NCI-H2081 treated with DMSO at 0.1 percent for 48 hours (cell line): Measurements from ENCODE around the gene PADI4.
"Not testable (repeated sequence)": the region's sequence is repeated elsewhere in the genome, so short reads cannot be mapped to it uniquely, and the experiment has no call there.

ENCODE experiments used
- DNase-seq: peaks from one replicate; lab custom pipeline; 2025; lab: John Stamatoyannopoulos, UW

Gene PADI4

DNA sequence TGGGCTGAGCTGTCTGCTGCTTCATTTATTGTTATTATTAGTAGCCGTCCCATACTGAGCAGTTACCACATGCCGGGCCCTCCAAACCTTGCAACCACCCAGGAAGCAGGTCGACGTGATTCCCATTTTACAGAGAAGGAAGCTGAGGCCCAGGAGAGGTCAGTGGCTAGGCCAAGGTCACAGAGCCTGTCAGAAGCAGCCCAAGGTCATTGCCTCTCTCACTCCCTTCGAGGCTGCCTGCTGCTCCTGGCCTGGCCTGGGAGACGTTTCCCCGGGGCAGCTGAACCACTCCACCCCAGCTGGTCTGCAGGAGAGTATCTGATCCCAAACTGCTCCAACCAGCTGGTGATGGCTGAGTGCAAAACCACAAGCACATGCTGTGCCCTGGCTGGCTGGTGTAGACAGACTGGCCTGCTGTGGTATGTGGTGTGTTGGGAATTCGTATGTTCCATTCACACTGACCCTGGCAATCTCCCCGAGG is 6.5 kb downstream of the PADI4 start:
- DNase-seq: no peak

DNA sequence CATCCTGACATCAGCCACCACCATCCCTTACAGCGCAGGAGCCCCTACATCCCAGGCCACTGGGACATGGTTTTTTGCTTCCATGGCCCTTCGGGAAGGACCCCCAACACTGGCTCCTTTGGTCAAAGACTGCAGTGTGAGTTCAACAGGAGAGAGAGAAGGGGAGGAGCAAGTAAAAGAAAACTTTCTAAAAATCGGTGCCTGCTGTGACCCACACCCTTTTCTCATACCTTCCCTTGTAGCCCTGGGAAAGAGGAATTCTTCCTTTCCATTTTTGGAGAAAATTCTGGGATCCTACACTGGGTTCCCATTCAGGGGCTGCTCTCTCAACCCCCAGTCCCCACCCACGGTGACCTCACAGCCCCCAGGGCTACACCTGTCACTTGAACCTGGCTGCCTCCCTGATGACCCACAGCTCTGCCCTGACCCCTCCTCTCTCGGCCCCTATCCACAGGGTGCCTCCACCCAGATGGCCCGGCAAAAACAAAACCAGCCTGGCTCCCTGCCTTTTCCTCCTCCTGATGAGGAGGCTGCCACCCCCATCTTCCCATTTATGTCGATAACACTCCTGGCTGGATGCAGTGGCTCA is 7.6 kb downstream of the PADI4 start:
- DNase-seq: no peak

DNA sequence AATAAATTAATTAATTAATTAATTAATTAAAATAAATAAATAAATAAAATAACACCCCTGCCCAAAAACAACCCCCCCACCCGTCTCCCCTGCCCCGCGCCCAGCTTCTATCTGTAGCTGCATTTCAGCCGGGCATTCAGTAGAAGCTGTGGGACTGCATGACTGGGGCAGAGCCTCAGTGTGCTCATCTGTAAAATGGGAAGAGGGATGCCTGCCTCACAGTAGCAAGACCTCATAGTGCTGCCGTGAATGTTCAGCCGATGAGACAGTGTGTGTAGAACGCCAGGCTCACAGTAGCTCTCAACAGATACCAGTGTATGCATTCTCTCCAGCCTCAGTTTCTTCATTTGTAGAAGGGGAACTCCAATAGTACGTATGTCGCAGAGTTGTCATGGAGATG is 8.7 kb downstream of the PADI4 start:
- DNase-seq: no peak

DNA sequence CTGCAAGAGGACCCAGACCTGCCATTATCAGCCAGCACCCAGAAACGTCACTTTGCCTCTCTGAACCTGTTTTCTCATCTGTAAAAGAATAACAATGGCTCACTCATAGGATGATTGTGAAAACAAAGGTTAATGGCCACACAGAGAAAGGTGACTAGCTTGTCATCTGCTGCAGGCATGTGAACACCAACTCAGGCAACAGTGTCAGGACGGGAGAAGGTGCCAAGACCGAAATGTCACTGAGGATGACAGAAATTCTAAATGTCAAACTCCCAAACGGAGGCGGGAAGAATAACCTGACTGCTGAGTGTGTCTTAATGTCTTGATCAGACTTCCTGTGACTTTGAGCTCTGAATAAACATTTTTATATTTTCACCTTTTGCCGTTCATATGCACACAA is 10.3 kb downstream of the PADI4 start:
- DNase-seq: no peak

DNA sequence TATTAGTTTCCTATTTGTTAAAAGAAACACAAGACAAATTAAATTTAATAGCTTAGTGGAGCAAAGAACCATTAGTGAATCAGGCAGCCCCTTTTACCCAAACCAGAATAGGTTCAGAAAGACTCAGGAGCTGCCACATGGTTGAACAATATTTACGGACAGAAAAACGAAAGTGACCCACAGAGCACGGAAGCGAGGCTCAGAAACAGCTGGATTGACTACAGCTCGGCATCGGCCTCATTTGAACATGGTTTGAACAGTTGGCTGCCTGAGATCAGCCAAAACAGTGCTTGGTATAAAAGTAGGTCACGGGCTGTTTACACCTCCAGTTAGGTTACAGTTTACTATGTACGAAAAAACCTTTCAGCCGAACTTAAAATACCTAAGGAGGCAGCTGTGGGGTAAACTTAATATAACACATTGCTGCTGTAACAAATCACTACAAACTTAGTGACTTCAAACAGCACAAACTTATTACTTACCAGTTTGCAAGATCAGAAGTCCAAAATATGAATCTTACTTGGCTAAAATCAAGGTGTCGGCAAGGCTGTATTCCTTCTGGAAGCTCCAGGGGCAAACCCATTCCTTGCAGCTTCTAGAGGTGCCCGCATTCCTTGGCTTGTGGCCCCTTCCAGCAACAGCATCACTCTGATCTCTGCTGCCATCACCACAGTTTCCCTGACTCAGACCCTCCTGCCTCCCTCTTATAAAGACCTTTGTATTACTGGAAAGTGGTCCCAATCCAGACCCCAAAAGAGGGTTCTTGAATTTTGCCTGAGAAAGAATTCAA is 11.8 kb downstream of the PADI4 start:
- DNase-seq: no peak

DNA sequence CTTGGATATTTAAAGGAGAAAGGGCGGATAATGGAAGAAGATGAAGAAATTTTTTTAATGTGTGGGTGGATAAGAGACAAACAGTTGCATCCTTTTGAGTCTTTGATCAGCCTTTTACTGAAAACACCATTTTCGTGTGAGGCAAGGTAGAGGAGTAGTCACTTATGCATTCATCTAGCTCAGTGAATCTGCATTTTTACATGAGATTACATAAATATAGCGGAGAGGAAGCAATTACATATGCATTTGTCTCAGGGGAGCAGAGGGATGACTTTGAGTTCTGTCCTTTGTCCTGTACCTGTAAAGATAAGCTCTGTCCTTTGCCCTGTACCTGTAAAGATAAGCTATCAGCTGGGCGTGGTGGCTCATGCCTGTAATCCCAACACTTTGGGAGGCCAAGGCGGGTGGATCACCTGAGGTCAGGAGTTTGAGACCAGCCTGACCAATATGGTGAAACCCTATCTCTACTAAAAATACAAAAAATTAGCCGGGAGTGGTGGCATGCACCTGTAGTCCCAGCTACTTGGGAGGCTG is 13.9 kb downstream of the PADI4 start:
- not testable (repeated sequence) for DNase-seq

DNA sequence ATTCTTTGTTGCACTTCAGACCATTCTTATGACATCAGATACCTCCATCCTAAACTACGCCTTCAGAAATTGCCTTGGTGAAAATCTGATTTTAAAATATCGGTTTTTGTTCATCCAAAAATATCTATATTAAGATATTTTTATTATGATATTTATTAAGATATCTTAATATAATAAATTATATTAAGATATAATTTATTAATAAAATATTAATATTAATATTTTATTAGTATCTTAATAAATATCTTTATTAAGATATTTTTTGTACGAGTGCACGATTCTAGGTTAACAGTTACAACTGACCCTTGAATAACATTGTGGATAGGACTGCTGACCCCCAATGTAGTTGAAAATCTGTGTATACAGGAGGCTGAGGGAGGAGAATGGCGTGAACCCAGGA is 20.9 kb downstream of the PADI4 start:
- no peak for DNase-seq

DNA sequence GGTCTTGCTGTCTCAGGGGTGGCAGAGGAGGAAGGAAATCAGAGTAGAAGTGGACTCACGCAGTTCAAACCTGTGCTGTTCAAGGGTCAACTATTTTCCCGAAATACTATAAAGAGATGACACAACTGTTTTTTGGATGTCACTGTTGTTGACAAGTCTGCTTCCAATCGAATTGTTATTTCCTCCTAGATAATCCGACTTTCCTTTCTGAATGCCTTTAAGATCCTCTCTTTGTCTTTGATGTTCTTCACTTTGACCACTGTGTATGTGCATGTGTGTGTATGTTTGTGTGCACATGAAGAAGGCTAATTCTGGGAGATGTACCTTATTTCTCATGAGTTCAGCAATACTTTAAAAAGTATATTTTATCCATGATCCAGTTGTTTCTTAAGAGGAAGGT is 21.6 kb downstream of the PADI4 start:
- DNase-seq: no peak

DNA sequence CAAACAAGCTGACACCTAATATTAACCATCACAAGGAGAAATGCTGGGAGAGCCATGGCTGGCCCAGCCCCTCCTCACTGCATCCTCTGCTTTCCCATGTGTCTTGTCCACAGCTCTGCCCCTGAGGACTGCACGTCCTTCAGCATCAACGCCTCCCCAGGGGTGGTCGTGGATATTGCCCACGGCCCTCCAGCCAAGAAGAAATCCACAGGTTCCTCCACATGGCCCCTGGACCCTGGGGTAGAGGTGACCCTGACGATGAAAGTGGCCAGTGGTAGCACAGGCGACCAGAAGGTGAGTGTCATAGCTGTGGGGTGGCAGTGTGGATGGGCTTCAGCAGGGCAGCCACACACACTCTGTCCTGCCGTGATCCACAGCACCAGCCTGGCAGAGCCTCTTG is 22.9 kb downstream of the PADI4 start:
- no peak for DNase-seq

DNA sequence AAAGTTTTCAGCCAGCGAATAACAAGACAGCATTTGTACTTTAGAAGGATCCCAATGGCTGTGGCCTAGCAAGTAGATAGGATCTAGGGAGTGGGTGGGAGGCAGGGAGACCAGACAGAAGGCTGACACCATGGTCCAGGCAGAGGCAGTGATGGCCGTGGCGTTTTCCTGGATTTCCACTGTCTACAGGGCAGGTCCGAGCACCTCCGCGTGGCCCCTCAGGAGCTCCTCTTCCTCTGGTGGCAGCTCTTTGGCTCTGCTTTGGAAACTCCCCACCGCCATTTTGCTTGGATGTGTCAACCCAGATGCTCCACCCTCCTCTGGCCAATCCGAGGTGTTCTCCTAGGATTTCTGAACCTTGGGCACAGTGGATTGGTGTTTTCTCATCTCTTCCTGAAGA is 25.1 kb downstream of the PADI4 start:
- no peak for DNase-seq

DNA sequence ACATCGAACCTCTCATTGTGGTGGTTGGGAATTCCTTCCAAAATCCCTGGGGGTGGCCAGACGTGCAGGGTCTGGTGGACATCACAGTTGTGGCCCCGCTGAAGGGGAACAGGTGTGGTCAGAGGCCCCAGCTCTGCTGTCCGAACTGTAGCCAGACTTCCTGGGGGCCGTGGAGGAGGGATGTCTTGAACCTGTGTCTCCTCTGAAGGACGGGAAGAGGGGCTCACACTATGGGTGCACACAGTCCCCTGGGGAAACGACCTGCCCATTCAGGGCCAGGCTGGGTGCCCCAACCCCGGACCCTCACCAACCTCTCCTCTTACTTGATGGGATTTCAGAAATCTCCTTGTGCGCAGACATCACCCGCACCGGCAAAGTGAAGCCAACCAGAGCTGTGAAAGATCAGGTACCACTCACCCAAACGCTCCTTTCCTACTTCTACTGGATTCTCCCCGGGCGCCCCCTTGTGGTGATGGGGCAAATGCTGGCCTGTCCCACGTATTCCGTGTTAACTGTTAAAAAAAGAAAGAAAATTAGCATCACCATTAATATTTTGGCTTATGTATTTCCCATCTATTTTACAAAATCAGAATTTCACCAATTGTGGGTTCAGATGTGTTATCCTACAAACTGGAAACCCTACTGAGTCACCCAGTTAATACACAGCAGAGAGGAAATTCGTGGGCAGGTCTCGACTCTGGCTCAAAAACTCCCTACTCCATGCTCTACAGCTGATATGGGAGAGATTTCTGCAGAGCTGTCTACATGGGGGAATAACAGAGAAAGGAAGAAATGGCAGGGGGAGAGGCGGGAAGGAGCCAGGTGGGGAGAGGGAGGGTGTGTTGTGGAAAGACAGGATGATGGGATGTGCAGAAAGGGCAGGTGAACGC is 28.1 kb downstream of the PADI4 start:
- DNase-seq: no peak

DNA sequence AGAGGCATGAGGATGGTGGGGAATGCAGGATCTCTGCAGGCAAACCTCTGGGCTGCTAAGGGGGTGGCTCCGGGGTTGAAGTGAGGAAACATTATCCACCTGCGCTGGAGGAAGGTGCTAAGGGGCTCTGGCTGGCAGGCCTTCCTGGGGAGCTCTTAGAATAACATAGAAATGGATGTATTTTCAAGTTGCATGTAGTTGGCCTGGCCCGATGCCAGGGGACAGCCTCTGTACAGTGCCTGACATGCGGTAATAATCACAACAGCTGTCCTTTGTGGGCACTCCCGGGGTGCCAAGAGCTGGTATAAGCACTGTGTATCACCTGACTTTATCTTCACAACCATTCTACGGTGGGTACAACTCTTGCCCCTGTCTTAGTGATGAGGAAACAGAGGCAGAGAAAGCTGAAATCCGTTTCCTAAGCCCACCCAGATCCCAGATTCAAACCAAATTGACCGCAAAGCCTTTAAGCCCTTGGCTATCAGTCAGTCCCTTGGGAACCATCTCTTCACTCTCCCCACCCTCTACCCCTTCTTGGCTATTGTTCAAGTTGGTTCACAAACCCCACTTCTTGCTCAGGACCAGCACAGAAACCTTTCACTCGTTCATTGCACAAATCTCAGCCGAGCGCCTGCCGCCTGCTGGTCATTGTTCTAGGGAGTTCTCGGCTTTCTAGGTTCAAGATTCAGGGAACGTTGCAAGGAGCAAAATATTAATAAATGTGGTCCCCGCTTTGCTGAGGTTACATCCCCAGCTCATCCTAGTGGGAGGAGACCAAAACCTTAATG is 30.9 kb downstream of the PADI4 start:
- no peak for DNase-seq

DNA sequence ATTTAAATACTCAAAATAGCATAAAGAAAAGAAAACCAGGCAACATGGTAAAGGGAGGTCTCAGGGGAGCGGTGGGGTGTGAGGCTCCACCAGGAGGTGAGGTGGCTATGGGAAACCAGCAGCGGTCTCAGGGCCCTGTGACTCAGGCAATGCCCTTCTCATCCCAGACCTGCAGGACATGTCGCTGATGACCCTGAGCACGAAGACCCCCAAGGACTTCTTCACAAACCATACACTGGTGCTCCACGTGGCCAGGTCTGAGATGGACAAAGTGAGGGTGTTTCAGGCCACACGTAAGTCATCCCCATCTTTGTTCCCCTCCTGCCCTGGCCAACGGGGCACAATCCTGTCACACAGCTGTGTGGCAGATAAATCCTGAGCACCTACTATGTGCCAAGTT is 31.5 kb downstream of the PADI4 start:
- DNase-seq: no peak

DNA sequence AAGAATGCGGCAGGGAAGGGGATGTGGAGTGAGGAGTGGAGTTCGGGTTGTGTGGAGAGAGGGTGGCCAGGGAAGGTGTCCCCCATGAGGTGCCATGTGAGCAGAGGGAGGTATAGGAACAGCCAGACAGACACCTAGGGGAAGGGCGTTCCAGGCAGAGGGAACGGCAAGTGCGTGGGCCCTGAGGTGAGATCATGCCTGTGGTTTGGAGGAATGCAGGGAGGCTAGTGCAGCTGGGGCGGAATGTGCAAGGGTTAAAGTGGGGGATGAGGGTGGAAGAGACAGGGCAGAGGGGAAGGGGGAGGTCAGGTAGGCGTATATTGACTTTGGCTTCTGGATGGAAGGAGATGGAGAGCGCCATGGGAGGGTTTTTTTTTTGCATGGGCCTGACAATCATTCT is 32.4 kb downstream of the PADI4 start:
- no peak for DNase-seq

DNA sequence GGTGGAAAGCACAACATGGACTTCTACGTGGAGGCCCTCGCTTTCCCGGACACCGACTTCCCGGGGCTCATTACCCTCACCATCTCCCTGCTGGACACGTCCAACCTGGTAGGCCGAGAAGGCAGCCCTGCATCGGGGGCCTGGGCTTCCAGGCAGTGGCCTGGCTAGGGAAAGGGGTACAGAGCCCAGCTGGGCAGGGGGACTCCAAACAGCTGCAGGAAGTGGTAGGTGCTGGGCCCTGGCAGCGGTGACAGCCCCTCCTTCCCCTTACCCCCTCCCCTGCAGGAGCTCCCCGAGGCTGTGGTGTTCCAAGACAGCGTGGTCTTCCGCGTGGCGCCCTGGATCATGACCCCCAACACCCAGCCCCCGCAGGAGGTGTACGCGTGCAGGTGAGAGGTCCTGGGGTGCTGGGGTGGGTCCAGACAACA is 34.0 kb downstream of the PADI4 start:
- DNase-seq: no peak

DNA sequence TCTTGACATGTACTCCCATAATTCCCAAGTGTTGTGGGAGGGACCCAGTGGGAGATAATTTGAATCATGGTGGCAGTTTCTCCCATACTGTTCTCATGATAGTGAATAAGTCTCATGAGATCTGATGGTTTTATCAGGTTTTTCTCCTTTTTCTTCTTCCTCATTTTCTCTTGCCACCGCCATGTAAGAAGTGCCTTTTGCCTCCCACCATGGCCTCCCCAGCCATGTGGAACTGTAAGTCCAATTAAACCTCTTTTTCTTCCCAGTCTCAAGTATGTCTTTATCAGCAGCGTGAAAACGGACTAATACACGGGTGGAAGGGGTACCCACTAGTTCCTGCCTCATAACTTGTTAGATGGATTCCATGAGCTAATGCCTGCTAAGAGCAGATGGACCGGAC is 37.5 kb downstream of the PADI4 start:
- not testable (repeated sequence) for DNase-seq

DNA sequence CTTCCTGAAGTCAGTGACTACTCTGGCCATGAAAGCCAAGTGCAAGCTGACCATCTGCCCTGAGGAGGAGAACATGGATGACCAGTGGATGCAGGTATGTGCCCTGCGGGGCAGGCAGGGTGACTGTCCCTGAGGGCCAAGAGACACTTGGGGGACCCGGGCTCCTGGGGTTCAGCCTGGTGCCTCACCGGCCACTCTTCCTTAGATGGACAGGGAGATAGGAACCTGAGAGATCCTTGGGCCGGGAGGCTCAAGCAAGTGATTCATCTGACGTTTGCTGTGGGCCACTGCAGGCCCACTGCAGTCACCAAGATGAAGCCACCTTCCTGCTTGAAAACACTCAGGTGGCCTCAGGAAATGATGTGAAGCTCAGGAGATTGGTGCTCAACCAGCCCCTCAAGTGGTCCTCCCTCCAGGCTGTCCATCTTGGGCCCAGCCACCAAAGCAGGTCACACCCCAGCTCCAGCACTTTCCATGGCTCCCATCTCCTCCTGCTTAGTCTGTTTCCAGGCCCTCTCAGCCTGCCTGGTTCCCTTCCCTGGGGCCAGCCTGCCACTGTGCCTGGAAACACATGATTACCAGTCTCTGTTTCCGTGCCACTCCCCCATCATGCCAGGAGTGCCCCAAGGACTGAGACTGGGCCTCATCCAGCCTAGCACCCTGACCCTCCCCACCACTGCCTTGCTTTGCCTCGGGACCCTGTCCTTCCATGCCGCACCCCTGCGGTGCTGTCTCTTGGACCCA is 38.2 kb downstream of the PADI4 start:
- no peak for DNase-seq

DNA sequence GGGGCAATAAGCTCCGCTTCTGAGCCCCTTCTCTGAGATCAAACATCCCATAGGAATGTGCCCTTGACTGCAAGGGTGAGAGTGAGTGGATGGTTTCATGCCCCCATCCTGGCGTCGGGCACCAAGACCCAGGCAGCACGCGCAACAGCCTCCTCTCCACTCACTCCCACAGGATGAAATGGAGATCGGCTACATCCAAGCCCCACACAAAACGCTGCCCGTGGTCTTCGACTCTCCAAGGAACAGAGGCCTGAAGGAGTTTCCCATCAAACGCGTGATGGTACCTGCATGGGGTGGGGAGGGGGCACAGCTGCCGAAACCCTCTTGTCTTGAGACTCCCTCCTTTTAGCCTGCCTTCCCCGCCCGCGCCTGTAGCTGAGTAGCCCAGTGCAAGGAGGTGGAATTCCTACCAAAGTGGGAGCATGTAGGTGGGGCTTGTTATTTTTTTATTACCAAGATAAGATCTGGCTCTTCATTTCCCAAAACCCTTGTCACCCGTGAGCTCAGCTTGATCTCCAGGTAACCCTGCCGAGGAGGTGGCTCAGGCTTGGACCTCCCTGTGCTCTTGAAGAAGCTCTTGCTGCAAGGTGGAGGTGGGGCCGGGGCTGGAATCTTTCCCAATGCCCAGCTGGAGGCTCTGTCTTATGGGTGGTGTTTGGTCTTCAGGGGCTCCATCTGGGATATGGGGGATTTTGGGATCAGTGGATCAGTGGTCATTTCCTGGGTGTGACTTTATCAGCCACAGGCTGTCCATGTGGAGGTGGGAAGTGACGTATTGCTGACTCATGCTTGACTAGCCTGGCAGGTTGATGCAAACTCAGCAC is 40.0 kb downstream of the PADI4 start:
- no peak for DNase-seq

DNA sequence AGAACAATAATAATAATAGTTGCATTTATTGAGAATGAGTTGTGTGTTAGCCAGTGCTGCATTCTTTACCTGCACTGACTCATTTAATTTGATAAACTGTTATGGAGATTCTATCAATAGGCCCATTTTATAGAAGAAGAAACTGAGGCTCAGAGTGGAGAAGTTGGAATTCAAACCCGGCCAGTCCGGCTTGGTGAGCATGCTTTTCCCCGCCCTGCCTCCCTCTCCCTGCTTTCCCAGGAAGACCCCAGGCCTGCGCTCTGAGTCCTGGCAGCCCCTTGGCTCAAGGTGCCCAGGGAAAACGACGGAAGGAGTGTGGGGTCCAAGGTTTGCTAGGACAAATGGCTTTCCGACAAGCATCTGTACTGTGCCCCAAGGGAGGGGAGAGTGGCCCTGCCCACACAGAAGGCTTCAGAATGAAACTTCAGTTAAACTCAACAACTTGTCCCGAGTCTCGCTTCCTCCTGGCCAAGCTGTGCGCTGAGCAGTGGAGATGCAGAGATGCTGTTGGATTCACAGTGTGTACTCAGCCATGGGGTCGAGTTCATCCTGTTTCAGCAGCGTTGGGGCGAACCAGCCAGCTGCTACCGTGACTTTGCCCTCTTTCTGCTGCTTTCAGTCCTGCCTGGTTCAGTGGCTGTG is 40.7 kb downstream of the PADI4 start:
- DNase-seq: no peak

DNA sequence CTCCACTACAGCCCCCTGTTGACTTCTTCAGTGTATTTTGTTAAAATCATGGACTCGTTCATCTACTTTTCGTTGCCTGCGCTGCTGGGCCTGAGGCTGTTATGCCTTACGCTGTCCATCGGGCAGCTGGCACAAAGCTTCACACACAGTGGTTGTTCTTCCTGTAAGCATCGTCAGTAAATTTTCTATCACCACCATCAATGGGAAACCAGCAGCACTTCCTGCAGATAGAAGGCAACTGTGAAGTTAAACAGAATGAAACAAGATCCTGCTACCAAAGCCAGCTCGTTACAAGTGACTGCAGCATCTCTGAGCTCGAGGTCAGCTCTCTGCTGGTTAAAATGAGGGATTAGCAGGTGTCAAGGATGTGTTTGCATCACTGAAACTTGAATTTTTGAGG is 42.1 kb downstream of the PADI4 start:
- no peak for DNase-seq
